Stimulated activated CD8-positive, alpha-beta memory T cell treated with anti-CD3 and anti-CD28 coated beads, Interleukin-4, amount 100 ng/mL, for 1 hour (primary cell): ENCODE results near the gene CSPG4.
"Not testable (repeated sequence)": the region's sequence is repeated elsewhere in the genome, so short reads cannot be mapped to it uniquely, and the experiment has no call there.

Source experiments
- DNase-seq, 2 donors: peaks; one replicate each; pipeline ENCODE4 v3.0.0-alpha.2; 2020; ENCODE audit warnings: low read depth in 2 of 2, low spot score in 1 of 2

Gene CSPG4

DNA sequence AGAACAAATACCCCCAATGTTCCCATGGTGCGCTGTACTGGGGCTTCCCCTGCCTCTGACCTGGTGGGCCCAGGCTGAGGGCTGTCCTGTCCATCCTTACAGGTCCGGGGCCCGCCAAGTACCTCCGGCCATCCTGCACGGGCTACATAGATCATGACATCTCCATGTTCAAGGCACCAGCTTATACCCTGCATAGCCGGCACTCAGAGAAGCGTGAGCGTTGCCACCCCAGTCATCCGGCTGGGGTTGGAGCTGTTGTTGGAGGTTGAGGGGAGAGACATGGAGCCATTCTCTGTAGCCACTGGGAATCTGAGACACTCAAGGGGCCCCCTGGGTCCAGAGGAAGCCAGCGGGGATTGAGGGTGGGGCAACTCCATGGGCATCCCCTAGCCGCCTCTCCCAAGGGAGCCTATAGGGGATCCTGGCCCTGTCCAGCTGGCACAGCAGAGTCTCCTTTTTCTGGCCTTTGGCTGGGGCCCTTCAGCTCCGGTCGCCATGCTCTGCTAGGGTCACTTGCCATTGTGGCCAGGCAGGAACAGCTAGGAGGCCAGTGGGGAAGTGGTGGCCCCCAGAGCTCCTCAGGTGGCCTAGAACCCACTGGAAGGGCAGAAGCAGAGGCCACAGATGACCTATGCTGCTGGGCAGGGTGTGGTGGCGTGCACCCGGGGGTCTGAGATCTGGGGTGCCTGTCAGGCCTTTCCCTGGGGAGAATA lies 12.5 kb upstream of the CSPG4 start:
- DNase-seq = no peak

DNA sequence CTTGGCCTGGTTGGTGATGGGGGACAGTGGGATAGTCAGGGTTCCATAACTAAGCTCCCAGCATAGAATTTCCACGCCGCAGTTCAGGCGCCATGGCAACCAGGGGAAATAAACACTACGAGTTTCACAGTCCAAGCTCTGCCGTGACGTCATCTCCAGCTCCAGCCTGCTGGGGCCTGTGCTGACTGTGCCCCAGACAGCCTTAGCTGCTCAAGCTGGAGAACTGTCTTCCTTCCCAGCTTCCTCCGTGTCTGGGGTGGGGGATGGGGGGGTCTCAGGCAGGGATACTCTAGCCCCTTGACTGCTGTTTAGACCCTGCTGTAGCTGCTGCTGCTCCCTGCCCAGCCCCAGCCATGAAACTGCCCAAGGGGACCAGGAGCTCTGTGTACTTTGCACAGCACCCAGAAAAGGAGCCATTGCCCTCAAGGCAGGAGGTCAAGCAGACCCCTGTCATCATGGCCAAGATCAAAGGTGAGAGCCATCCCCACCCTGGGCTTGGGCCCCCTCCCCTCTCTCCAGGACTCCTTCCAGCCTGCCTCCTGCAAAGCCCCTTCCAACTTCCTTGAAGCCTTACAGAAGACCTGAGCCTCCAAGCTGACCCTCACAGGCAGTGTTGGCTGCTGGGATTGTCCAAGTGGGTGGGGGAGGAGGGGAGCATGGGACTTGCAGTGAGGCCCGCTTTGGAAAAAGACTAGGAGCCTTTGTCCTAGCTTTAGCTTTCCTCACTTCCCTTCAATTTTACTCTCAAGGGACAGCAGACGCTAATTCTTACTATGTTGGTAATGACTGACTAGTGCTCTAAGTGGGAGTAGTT lies 11.4 kb upstream of the CSPG4 start:
- no peak for DNase-seq

DNA sequence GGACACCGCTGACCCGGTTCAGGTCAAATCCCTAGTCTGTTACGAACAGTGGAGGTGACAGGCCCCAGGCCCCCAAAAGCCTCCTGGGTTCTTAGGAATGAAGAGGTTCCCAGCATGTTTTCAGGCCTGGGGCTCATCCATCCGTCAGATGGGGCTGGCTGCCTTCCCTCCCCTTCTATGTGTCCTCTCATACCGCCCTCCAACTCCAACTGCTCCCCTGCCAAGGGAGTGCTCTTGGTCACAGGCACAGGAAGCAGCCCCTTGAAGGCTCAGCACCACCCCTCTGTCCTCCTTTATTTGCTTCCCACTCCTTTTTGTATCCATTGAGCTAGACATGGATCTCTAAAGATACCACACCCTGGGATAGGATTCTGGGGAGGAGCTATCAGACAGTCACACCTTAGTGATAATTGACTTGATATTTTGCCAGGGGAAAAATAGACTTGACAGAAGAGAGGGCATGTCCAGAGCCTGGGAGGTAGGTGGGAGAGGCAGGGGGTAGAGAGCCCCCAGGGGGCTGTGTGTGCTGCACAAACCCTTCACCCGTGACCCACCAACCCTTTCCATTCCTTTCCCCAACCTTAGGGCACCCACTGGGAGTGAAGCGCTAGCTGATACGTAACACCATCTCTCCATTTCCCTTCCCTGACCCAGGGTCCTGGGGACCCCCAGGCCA lies 10.7 kb upstream of the CSPG4 start:
- DNase-seq = no peak

DNA sequence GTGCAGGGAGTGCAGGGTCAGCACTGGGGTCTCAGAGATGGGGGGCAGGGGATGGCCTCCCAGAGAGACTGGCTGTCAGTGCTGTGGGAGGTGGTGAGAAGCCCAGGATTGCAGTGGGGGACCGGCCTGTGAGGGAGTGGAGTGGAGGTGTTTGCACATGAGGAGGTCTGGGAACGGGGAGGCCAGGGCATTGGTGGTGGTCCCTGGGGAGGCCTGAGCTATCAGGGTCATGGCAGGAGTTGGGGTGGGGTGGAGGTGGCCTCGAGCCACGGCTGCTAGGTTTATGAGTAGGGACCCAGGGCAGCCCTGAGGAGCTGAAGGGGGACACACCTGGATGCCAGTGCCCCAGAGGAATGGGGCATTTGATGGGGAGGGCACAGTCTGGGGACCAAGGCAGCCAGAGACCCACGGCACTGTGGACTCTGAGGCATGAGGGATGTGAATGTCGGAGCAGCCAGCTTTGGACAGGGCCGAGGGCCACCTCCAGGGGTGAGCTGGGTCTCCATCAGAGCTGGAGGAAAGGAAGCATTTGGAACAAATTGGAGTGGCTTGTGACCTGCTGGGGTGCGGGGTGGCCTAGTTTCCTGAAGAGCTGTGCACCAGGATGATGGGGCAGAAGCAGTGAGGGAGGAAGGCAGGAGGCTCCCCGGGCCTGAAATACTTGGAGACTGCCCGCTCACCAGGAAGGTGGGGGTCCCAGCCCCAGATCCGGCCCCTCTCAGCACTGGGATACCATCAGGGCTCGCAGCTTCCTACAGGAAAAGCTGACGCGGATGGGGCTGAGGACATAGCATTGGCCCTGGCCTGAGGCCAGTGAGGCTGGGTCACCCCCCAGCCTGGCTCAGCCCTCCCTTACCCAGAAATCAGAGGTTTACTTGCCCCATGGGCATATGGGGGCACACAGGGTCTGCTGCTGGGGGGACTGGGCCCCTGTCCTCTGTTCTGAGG lies 9.5 kb upstream of the CSPG4 start:
- no peak for DNase-seq

DNA sequence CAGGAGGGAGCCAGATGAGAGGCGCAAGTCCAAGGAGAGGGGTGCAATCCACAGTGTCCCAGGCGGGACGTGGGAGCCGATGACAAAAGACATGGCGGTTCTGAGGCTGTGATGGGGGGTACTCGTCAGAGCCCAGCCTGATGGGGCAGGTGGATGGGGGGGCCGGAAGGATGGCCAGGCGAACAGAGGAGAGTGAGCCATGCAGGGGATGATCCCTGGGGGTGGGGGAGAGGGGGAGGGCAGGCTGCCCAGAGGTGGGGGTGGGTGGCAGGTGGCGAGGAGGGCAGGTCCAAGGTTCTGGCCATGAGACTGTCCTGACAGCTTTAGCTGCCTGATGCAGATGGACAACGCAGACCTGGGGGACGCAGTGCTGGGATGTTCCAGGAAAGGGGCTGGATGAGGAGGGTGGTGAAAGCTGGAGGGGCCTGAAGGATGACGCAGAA lies 8.9 kb upstream of the CSPG4 start:
- no peak for DNase-seq

DNA sequence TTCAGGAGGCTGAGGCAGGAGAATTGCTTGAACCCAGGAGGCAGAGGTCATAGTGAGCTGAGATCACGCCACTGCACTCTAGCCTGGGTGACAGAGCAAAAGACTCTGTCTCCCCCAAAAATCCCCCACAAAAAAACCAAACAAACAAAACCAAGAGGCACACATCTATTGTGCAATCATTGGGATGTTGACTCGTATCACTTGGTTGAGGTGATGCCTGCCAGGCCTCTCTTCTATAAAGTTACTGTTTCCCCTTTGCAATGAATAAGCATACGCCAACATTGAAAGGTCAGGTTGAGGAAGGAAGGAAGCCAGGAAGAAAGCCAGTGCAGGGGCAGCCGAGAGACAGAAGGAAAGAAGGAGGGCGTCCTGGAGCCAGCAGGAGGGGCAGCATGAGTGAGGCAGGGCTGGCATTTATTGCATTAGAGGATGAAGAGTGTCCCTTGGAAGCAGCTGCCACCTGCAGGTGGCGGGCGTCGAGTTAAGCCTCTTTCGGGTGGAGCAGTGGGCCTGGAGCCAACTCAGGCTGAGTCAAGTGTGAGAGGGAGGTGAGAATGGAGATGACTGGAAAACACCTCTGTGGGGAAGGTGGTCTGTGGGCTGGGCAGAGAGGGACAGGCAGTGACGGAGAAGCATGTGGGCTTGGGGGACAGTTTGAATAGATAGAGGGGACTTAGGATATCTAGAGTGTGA lies 8.3 kb upstream of the CSPG4 start:
- no peak for DNase-seq

DNA sequence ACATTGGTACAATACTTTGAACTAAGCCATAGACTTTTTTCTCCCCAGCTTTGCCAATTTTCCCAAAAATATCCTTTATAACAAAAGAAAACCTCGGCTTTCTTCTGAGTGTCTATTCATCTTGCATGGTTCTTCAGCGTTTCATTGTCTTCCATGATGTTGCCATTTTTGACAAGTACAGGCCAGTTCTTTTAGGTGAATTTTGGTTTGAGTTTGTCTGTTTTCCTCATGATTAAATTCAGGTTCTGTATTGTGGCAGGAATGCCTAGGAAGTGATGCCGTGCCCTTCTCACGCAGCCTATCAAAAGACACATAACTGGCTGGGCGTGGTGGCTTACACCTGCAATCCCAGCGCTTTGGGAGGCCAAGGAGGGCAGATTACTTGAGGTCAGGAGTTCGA lies 7.6 kb upstream of the CSPG4 start:
- DNase-seq = no peak

DNA sequence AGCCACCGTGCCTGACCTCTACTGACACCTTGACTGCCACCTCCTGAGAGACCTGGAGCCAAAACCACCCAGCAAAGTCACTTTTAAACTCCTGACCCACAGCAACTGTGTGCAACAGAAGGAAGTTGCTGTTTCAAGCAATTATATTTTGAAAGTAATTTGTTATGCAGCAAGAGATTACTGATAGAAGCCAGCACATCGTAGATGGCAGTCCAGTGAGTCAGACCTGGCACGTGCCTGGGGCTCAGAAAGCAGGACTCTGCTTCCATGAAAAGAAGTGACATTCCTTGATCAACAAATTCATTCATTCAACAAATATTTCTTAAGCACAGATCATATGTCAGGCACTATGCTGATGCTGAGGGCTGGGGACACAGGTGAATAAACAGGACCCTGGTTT lies 5.7 kb upstream of the CSPG4 start:
- DNase-seq = no peak

DNA sequence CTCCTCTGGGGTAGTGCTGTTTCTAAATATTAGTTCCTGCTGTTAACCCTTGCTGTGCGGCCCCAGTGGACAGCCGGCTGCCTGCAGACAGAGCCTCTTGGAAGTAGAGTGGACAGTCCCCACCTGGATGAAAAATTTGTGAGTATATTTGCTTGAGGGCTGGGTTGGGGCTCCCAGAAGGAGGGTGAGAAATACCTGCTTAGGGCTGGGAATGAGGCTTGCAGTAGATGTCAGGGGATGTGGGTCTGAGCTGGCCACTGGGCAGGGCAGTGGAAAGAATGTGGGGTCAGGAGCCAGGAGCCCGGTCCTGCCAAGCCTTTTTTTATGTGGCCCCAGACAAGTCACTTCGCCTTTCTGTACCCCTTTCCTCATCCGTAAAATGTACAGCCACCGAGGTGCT lies 4.4 kb upstream of the CSPG4 start:
- not testable (repeated sequence) for DNase-seq

DNA sequence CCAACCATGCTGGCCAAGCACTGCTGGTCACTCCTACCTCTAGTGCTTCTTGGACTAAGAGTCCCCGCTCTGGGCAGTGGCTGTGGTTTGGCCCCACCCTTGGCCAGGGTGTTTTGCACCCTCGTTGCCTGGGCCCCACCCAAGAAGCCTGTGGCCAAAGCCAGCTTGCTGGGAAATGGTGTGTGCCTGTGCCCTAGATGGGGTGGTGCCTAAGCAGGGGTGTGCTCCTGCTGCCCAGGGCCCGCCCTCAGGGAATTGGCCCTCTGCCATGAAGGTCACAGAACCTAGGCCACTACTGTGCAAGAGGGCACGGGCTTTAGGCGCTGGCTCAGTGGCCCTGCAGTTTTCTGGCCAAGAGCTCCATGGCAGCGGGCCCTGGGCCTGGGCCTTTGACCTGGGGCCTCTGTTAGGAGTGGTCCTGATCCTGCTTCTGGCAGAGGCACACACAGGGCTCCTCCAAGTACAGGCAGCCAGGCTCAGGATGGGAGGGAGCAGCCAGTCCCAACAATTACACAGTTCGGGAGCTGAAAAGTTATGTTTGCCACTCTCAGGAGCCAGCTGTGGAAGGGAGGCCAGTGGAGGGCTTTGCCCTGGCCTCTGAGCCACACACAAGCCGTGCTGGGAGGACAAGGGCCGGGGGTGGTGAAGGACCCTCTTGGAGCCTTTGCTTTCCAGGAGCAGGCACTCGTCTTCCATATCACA lies 3.8 kb upstream of the CSPG4 start:
- DNase-seq = not testable (repeated sequence)

DNA sequence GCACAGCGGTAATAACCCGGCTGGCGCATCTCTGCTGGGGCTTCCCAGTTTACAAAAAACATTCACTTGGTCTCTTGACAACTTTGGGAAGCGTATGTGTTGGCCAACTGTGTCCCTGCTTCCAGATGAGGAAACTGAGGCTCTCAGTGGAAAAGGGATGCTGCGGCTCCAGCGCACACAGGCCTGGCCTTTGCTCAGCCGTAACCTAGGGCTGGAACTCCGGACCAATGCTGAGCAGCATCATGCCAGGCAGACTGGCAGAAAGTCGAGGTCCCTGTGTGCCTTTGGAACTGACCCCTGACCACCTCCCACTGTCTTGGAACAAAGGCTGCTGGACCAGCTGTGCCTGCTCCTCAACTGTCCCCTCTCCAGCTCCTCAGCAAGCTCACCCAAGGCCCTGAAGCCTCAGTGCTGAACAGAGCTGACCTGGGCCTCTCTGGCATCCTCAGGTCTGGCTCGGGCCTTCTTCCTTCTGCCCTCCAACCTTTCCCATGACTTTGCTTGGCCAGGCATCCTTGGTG lies 2.7 kb upstream of the CSPG4 start:
- not testable (repeated sequence) for DNase-seq

DNA sequence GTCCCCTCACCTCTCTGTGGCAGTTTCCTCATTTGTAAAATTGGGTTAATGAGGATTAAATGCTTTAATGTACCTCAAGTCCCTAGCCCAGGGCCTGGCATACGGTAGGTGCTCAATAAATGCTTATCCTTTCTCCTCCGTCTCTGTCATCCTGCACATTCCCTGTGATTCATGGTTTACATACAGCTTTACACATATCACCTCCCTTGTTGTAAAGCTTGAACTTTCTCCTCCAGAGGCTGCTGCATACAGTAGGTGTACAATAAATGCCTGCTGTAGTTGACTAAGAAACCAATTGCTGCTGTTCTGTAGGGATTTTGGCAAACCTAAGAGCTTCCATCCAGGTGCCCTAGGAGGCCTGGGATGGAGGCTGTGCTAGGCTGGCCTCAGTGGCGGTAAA lies 1.5 kb upstream of the CSPG4 start:
- DNase-seq = no peak

DNA sequence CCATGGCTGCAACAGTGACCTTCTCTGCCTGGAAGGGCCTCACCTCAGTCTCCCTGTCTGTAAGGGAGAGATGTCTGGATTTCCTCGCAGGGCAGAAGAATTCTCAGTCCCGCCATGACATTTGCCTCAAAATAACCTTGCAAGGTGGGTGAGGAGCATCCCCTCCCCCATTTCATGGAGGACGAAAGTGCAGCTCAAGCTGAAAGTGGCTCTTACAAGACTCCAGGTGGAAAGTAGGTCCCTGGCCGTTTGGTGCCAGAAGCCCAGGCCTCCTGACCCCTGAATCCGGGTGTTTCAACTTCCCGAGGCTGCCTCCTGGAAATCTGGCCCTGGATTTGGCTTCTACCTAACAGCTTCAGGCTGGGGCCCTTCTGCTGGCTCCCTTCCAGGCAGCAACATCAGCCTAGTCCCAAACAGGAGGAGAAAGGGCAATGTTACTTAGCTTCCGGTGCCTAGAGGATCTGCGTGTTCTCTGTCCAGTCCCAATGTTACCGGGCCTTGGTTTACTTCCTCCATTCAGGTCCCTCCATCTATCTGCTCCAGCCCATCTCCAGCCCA lies 769 bp upstream of the CSPG4 start:
- no peak for DNase-seq

DNA sequence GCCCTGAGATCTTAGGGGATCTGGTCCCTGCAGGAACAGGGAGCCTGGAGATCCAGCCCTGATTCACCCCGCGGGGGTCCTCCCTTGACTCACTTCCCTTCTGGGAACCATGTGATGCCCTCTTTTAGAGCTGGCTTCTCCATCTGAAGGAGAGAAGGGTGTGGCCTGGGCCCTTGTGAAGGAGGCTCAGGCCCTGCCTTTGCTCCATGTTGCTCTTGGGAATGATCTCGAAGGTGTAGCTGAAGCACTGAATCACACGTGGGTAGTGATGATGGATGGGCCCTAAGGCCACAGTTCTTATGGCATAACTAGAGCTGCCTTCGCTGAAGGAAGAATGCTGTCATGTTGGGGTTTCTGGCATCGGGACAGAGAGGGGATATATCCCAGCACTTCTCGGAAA lies 1.2 kb downstream of the CSPG4 start:
- not testable (repeated sequence) for DNase-seq

DNA sequence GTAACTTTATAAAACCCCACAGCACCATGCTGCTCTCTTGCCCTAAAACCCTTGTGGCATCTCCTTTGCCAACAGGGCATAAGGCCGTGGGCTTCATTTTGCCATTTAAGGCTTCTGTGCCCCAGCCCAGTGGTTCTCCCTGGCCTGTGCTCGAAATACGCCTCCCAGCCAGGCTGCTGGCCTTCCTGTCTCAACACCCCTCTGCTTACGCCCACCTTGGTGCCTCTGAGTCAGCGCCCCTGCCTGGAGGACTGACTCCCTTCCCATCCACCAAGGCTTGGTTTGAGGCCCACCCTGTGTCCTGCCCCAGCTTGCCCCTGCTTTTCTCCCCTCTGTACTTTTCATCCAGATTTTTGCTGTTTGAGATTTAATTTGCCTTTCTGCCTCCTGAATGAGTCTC lies 1.8 kb downstream of the CSPG4 start:
- not testable (repeated sequence) for DNase-seq

DNA sequence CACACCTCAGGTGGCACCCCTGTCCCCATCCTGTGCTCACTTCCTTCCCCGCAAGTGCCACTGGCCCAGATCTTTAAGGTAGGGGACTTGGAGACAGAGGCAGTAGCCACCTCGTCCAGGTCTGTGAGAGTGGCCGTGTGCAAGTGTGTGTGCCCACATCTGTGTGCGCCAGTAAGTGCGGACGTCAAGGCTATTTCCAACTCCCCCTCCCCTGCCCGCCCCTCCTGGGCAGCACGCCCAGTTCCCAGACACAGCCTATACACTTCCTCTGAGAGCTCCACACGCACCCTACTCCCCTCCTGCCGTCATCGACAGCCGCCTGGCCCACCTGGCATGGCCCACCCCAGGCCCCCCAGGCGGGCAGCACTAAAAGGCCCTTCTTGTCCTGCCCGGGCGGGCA lies 3.2 kb downstream of the CSPG4 start:
- DNase-seq = not testable (repeated sequence)

DNA sequence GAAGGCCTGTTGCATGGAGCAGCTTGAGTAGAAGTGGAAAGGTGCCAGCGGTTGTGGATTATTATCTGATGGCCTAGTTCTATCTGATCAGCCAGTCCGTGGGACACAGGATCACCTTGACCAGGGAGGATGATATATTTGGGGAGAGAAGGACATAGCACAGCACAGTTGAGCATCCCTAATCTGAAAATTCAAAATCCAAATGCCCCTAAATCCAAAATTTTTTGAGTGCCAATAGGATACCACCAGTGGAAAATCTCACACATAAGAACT lies 6.0 kb downstream of the CSPG4 start:
- no peak for DNase-seq

DNA sequence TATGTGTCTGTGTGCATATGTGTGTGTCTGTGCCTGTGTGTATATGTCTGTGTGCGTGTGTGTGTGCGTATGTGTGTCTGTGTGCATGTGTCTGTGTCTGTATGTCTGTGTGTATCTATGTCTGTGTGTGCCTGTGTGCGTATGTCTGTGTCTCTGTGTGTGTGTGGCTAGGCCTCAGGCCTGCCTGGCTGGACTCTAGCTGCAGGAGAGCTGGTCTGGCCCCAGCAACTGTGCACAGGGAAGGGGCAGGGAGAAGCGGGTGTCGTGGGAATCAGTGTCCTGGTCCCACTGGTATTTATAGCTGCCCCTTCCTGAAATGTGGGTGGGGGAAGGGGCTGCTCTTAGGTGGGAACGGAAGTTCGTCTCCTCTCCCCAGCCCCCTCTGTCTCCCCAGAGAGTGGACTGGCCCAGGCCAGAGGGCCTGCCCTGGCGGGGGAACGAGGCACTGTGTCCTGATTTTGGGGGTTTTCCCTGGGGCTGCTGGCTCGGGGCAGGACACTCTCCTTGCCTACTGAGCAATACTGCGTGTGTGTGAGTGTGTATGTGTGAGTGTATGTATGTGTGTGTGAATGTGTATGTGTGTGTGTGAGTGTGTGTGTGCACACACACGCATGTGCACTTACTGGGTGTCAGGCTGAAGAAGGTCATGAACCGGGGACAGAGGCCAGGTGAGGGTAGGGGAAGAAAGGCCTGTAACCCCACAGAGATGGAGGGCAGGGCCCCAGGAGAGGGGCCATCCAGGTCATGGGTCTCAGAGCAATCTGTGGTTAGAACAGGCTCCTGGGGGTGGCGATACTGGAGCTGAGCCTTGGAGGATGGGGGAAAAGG lies 6.6 kb downstream of the CSPG4 start:
- DNase-seq = no peak

DNA sequence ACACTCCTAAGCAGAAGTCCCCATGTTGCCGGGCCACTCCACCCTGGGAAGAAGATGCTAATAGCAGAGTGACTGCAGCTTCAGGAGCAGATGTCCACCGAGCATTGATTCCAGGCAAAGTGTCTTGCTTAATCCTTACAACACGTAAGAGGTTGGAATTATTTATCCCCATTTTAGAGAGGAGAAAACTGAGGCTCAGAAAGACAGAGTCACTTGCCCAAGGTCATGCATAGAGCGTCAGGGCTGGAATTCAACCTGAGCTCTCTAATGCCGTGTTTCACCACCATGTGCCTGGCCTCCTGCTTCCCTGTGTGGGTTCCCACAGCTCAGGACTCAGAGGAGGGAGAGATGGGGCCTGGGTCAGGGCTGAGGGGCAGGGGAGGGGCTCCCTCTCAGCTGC lies 7.3 kb downstream of the CSPG4 start:
- not testable (repeated sequence) for DNase-seq
